Ishikawa (cell line): Measurements from ENCODE around the gene ARSI.

Source experiments
- CEBPB ChIP-seq: IDR thresholded peaks from 2 replicates; pipeline ENCODE4 v1.6.1; 2012
- CREB1 ChIP-seq: IDR thresholded peaks from 2 replicates; pipeline ENCODE4 v1.6.1; 2012; ENCODE audit warnings: low read depth
- EGR1 ChIP-seq: IDR thresholded peaks from 2 replicates; pipeline ENCODE4 v1.6.1; 2012
- EP300 ChIP-seq: IDR thresholded peaks from 2 replicates; pipeline ENCODE4 v1.6.1; 2012; ENCODE audit warnings: borderline replicate concordance
- FOXM1 ChIP-seq: IDR thresholded peaks from 2 replicates; pipeline ENCODE4 v1.6.1; 2012; ENCODE audit warnings: low read depth, borderline replicate concordance
- NFIC ChIP-seq: IDR thresholded peaks from 2 replicates; pipeline ENCODE4 v1.6.1; 2012
- RAD21 ChIP-seq: IDR thresholded peaks from 2 replicates; pipeline ENCODE4 v1.6.1; 2012; ENCODE audit warnings: low read depth
- REST ChIP-seq: IDR thresholded peaks from 2 replicates; pipeline ENCODE4 v1.6.1; 2012; ENCODE audit warnings: low read depth, mild to moderate bottlenecking
- TAF1 ChIP-seq: IDR thresholded peaks from 2 replicates; pipeline ENCODE4 v1.6.1; 2012; ENCODE audit warnings: low read depth, mild to moderate bottlenecking
- TCF12 ChIP-seq: IDR thresholded peaks from 2 replicates; pipeline ENCODE4 v1.6.1; 2012; ENCODE audit warnings: low read depth
- TEAD4 ChIP-seq: IDR thresholded peaks from 2 replicates; pipeline ENCODE4 v1.6.1; 2012
- USF1 ChIP-seq: IDR thresholded peaks from 2 replicates; pipeline ENCODE4 v1.6.1; 2012
- YY1 ChIP-seq: IDR thresholded peaks from 2 replicates; pipeline ENCODE4 v1.6.1; 2012; ENCODE audit warnings: low read depth
- ZBTB7A ChIP-seq: IDR thresholded peaks from 2 replicates; pipeline ENCODE4 v1.6.1; 2012; ENCODE audit warnings: low read depth
- TF ChIP-seq, protein P1 (sequence below): IDR thresholded peaks from 2 replicates; pipeline ENCODE4 v1.6.1; 2012

ARSI gene

DNA sequence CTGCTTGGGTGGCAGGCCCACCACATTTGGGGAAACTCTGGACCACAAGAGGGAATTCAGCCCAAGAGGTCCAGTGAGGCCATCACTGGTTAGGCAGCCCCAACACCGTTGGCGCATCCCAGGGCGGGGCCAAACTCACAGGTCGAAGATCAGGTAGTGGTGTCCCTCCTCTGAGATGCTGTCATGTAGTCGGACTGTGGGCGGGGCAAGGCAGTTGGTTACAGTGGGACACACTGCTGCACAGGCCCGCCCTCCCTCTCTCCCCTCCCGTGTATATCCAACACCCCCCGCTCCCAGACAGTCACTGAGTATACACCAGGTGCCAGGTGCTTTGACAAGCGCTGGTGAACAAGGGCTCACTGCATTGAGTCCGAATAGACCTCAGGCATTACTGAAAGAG, 45.3 kb downstream of the ARSI start:
- TF ChIP-seq, protein P1, sequence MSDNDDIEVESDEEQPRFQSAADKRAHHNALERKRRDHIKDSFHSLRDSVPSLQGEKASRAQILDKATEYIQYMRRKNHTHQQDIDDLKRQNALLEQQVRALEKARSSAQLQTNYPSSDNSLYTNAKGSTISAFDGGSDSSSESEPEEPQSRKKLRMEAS = no peak
- TF ChIP-seq TAF1 = no peak
- no peak for TF ChIP-seq CREB1
- TF ChIP-seq REST = no peak
- no peak for TF ChIP-seq USF1
- TF ChIP-seq CEBPB = no peak
- no peak for TF ChIP-seq TCF12
- no peak for TF ChIP-seq FOXM1
- TF ChIP-seq ZBTB7A = no peak
- no peak for TF ChIP-seq NFIC
- no peak for TF ChIP-seq EGR1

DNA sequence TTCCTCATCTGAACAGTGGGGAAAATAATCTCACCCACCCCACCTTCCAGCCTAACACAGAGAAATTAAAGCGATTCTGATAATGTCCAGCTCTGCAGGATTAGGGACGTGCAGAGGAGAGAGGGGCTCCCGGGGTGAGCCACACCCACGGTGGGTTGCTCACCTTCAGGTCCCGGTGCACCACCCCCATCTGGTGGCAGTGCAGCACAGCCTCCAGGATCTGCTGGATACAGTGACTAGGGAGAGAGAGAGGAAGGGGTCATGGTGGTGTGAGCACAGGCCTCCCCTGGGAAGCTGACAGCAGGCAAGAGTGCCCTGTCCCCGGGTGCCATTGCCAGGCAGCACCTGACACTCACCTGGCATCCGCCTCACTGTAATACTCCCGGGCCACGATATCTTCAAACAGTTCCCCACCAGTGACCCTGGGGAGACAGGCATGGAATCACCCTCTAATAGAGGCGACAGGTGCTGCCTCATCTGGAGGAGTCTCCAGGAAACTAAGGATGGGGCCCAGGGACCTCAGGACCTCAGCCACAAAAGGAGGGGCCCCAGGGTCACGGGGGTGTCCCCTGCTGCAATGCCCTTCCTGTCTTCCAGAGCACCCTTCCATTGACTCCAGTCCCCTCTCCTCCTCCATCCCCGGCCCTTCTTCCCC, 46.2 kb downstream of the ARSI start:
- TF ChIP-seq CEBPB = no peak
- TF ChIP-seq EP300 = no peak
- no peak for TF ChIP-seq YY1
- TF ChIP-seq NFIC = no peak
- no peak for TF ChIP-seq USF1

GRCh38 chr5:150255659-150256409, 46.9 kb downstream of the ARSI start:
- TF ChIP-seq TEAD4 (no peak), FOXM1 (no peak), TCF12 (no peak), YY1 (no peak)

DNA sequence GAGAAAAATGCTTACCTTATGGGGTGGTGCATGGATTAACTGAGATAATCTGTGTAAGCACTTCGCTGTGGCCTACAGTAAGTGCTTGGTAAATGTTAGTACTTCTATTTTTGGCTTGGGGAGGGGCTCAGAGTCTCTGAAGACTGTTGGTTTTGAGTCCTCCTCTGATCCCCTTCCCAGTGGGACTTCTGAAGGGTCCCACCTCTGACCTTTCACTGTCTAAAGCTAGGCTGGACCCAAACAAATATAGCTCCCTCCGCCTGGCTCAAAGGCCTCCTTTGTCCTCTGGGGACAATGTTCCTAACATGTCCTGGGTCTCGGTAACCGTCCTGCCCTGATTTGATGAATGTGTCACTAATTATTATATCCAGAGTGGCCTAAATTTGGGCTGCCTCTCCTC, 47.9 kb downstream of the ARSI start:
- TF ChIP-seq CREB1 (no peak), USF1 (no peak), CEBPB (no peak), NFIC (no peak), REST (no peak), YY1 (no peak), ZBTB7A (no peak), EGR1 (no peak)
- TF ChIP-seq, protein P1 = no peak

- TF ChIP-seq TEAD4 = no peak
- no peak for TF ChIP-seq USF1
- TF ChIP-seq CEBPB = no peak
- TF ChIP-seq REST = no peak
- no peak for TF ChIP-seq YY1
- TF ChIP-seq RAD21 = no peak
- TF ChIP-seq TCF12 = no peak
- no peak for TF ChIP-seq CREB1
- no peak for TF ChIP-seq EP300
- TF ChIP-seq TAF1 = no peak
- TF ChIP-seq EGR1 = no peak
Observed at GRCh38 chr5:150254363-150254762, 48.3 kb downstream of the ARSI start.
